CD14-positive monocyte (primary cell): ENCODE results near the gene CALY. TPM values are rescaled to one million over a fixed set of nuclear protein-coding genes. Genes with fewer than 3 reads are reported as not detected.

Experiments used
- DNase-seq, 3 donors: peaks; one replicate each; pipeline ENCODE4 v3.0.0-alpha.2; 2011 to 2022
- H2AFZ ChIP-seq: 2 replicates; pipeline ENCODE4 v1.6.0; 2012; ENCODE audit warnings: mild to moderate bottlenecking, low read depth, low read length, inconsistent platforms; ENCODE audit not compliant: insufficient read depth, poor library complexity, severe bottlenecking
- H3K27ac ChIP-seq, 2 donors: 1 replicate in 1 of 2; 2 replicates in 1 of 2; pipeline ENCODE4 v1.5.1; 2012 to 2013; ENCODE audit warnings: low read length in 2 of 2, control low read depth in 1 of 2, inconsistent platforms in 1 of 2, low read depth in 1 of 2, mild to moderate bottlenecking in 1 of 2
- H3K27me3 ChIP-seq, 2 donors: one replicate each; pipeline versions ENCODE4 v1.6.0 to v1.6.1; 2011 to 2013; ENCODE audit warnings: low read length in 2 of 2; ENCODE audit not compliant: control insufficient read depth in 2 of 2, insufficient read depth in 2 of 2
- H3K36me3 ChIP-seq, 2 donors: replicated peaks in 1 of 2; 1 replicate in 1 of 2; 2 replicates in 1 of 2; pipeline versions ENCODE4 v1.5.1 to v1.6.1; 2012 to 2013; ENCODE audit warnings: low read length in 2 of 2, control low read depth in 1 of 2, inconsistent platforms in 1 of 2, mild to moderate bottlenecking in 1 of 2; ENCODE audit not compliant: insufficient read depth in 2 of 2, control insufficient read depth in 1 of 2
- H3K4me1 ChIP-seq, 2 donors: 1 replicate in 1 of 2; 2 replicates in 1 of 2; pipeline versions ENCODE4 v1.5.1 to v1.6.1; 2012 to 2013; ENCODE audit warnings: low read length in 2 of 2, control low read depth in 1 of 2, inconsistent platforms in 1 of 2, mild to moderate bottlenecking in 1 of 2, moderate library complexity in 1 of 2; ENCODE audit not compliant: insufficient read depth in 2 of 2, control insufficient read depth in 1 of 2
- H3K4me2 ChIP-seq: replicated peaks from 2 replicates; pipeline ENCODE3; 2012; ENCODE audit warnings: low read length, moderate library complexity, mild to moderate bottlenecking; ENCODE audit not compliant: poor library complexity, severe bottlenecking; ENCODE audit errors: extremely low read depth
- H3K4me3 ChIP-seq, 3 experiments: fragments of 200-600 bp in 1 of 3; sonication (generic) in 1 of 3; replicated peaks in 1 of 3; 1 replicate in 2 of 3; 2 replicates in 1 of 3; pipeline ENCODE4 v1.5.1; 2011 to 2013; ENCODE audit warnings: low read length in 3 of 3, mild to moderate bottlenecking in 3 of 3, control low read depth in 2 of 3, low read depth in 2 of 3, inconsistent platforms in 1 of 3, moderate library complexity in 1 of 3
- H3K79me2 ChIP-seq: 2 replicates; pipeline ENCODE4 v1.6.0; 2012; ENCODE audit warnings: mild to moderate bottlenecking, control low read depth, inconsistent platforms, low read length, moderate library complexity; ENCODE audit not compliant: insufficient read depth
- H3K9ac ChIP-seq: 2 replicates; pipeline ENCODE4 v1.6.0; 2017; ENCODE audit warnings: low read length, mild to moderate bottlenecking; ENCODE audit not compliant: insufficient read depth, poor library complexity, severe bottlenecking
- H3K9me3 ChIP-seq, 2 donors: replicated peaks in 1 of 2; 1 replicate in 1 of 2; 2 replicates in 1 of 2; pipeline versions ENCODE4 v1.5.1 to v1.6.1; 2012 to 2013; ENCODE audit warnings: low read length in 2 of 2, control low read depth in 1 of 2; ENCODE audit not compliant: control insufficient read depth in 1 of 2, insufficient read depth in 1 of 2
- H4K20me1 ChIP-seq: 2 replicates; pipeline ENCODE4 v1.6.0; 2012; ENCODE audit warnings: mild to moderate bottlenecking, low read length, control low read depth, moderate library complexity; ENCODE audit not compliant: insufficient read depth
- H3K27ac Mint-ChIP-seq, 7 donors: one replicate each; pipeline ENCODE4 v1.8.0; 2020; ENCODE audit warnings: mild to moderate bottlenecking in 7 of 7, mixed read lengths in 7 of 7, moderate library complexity in 6 of 7, inconsistent platforms in 2 of 7
- H3K27me3 Mint-ChIP-seq, 3 donors: one replicate each; pipeline ENCODE4 v1.8.0; 2021 to 2022; ENCODE audit warnings: low read depth in 3 of 3, mild to moderate bottlenecking in 3 of 3, mixed read lengths in 3 of 3, moderate library complexity in 3 of 3, inconsistent platforms in 1 of 3
- H3K36me3 Mint-ChIP-seq, 2 donors: one replicate each; pipeline ENCODE4 v1.8.0; 2020; ENCODE audit warnings: mixed read lengths in 2 of 2, inconsistent platforms in 1 of 2, mild to moderate bottlenecking in 1 of 2
- H3K4me1 Mint-ChIP-seq: one replicate; pipeline ENCODE4 v1.8.0; 2020; ENCODE audit warnings: mild to moderate bottlenecking, mixed read lengths
- H3K4me3 Mint-ChIP-seq, 2 donors: one replicate each; pipeline ENCODE4 v1.8.0; 2020; ENCODE audit warnings: mild to moderate bottlenecking in 2 of 2, mixed read lengths in 2 of 2, moderate library complexity in 1 of 2
- H3K9me3 Mint-ChIP-seq, 7 donors: one replicate each; pipeline ENCODE4 v1.8.0; 2020 to 2022; ENCODE audit warnings: mixed read lengths in 7 of 7, mild to moderate bottlenecking in 6 of 7, moderate library complexity in 6 of 7, inconsistent platforms in 2 of 7
- WGBS: methylation state at CpG from one replicate; pipeline ENCODE4 v1.1.5; 2013; ENCODE audit warnings: missing lambda C conversion rate; ENCODE audit not compliant: insufficient coverage; 5-methylcytosine and 5-hydroxymethylcytosine counted together
- intact Hi-C, 2 donors: fragments of 100-400 bp; cut with micrococcal nuclease; formaldehyde crosslinking; loops; one replicate each; pipeline versions ENCODE4 v1.15.0 to v1.15.1; 2023
- polyA plus RNA-seq, 3 donors: library from polyadenylated mRNA; depleted of rRNA in 1 of 3; unstranded in 2 of 3; stranded (reverse) in 1 of 3; fragments of 300-500 nt in 2 of 3; fragments of >200 nt in 1 of 3; fragmentation: Illumina TruSeq in 2 of 3; gene quantifications; 1 replicate in 2 of 3; 2 replicates in 1 of 3; pipeline ENCODE4 v1.2.3, GENCODE V29; 2012 to 2021
- TF ChIP-seq, protein P1 (sequence below): fragments of 200-600 bp; IDR thresholded peaks from one replicate; pipeline ENCODE4 v1.8.0; 2022; ENCODE audit warnings: antibody characterized with exemption, mild to moderate bottlenecking

CALY gene
- polyA plus RNA-seq, 3 donors = not detected

DNA sequence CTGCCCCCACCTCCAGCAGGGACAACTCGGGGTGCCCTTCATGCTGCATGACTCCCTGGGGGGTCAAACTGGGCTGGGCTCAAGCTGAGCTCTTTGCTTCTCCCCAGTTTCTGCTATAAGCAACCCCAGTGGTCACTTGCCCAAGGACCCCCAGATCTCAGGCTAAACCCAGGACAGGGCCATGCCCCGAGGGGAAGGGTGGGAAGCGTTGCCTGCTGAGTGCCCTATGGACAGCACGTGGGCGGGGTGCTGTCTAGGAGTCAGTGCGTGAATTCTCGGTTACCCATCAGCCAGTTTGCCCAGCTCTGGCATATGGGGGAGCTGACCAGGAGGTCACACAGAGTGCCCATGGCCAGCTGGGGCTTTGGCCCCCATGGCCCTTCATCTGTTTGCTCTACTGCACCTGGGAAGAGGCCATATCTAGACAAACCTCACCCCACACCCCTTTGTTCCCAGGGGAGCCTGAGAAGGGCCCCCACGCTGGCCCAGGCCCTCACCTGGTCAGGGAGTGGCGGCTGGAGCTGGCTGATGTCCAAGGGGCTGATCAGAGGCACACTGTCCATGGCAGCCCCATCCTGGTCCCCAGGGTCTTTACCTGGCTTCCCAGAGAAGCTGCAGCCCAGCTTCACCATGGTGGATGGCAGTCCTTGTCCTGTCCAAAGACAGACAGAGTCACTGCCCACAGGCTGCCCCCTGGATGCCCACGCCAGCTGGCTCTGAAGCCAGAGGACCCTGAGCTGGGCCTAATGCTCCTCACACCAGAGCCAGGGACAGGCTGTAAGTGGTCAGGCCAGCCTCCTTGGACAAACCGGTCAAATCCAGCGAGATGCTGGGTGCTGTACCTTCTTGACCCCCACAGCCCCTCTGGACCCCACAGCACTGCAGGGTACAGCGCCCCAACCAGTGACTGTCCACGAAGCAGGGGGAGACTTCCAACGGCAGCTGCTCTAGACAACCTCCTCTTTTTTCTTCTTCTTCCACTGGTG is 8.0 kb downstream of the CALY start:
- no peak overlapping the region for H3K9ac ChIP-seq
- TF ChIP-seq, protein P1, sequence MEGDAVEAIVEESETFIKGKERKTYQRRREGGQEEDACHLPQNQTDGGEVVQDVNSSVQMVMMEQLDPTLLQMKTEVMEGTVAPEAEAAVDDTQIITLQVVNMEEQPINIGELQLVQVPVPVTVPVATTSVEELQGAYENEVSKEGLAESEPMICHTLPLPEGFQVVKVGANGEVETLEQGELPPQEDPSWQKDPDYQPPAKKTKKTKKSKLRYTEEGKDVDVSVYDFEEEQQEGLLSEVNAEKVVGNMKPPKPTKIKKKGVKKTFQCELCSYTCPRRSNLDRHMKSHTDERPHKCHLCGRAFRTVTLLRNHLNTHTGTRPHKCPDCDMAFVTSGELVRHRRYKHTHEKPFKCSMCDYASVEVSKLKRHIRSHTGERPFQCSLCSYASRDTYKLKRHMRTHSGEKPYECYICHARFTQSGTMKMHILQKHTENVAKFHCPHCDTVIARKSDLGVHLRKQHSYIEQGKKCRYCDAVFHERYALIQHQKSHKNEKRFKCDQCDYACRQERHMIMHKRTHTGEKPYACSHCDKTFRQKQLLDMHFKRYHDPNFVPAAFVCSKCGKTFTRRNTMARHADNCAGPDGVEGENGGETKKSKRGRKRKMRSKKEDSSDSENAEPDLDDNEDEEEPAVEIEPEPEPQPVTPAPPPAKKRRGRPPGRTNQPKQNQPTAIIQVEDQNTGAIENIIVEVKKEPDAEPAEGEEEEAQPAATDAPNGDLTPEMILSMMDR = no peak
- Mint-ChIP-seq H3K4me3 (peak overlapping the region in 1 of 2 donors; percentile 78), H3K4me1 (peaks cover 2% of the 10 kb centered on the region), H3K27me3 (peaks cover 74 to 93% (median 80%) of the 10 kb centered on the region in 3 donors), H3K9me3 (peaks cover 0 to 24% (median 4%) of the 10 kb centered on the region in 7 donors), H3K27ac (no peak overlapping the region), H3K36me3 (no peaks in the 10 kb centered on the region)
- H3K4me3 ChIP-seq = no peak overlapping the region
- H2AFZ ChIP-seq = no peak overlapping the region
- intact Hi-C loops = loop anchor here (5.0 to 10.0 kb wide), 4 partner anchors 184 to 364 kb away; partner anchors contain the start of gene CYP2E1 (in 1 of the 2)
- no peak overlapping the region for H3K4me2 ChIP-seq
- H3K27ac ChIP-seq = no peak overlapping the region
- H3K27me3 ChIP-seq = peaks cover 27 to 77% of the 10 kb centered on the region in 2 donors
- H3K4me1 ChIP-seq = peaks cover 4 to 15% of the 10 kb centered on the region in 2 donors
- H3K36me3 ChIP-seq = no peaks in the 10 kb centered on the region
- no peaks in the 10 kb centered on the region for H3K79me2 ChIP-seq
- DNase-seq = no peak
- H3K9me3 ChIP-seq = peaks cover 0 to 20% of the 10 kb centered on the region in 2 donors
- H4K20me1 ChIP-seq = no peaks in the 10 kb centered on the region
- WGBS = 86% methylated on average over 14 of the region's 15 CpGs

DNA sequence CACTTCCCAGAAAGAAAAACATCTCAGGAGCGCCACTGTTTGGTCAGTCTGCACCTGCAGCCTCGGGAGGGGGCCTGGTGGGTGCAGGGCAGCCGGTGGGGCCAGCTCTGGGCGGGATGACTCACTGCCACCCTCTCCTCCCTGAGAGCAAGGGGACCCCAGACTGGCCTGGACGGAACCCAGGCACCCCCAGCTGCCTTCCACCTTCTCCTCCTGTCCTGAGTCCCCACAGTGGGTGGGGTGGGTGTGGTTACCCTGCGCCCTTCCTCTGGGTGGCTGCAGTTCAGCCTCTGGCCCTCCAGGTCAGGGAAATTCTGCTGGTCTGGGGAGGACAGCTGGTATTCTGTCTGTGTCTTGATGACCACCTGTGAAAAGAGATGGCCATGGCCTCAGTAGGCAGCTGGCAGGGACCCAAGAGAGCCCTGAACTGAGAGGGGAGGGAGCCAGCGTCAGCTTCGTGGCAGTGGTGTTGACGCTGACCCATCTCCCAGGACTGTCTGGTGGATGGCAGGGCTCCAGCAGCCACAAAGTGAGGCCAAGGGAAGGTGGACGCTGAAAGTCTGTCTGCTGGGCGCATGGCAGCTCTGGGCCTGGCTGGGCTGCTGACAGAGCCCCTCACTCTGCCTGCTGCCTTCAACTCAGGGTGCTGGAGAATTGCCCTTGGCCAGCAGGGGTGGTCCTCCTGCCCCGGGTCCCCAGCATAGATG is 8.9 kb downstream of the CALY start:
- Mint-ChIP-seq H3K4me1 (peaks cover 2% of the 10 kb centered on the region), H3K36me3 (no peaks in the 10 kb centered on the region), H3K27ac (no peak overlapping the region), H3K27me3 (peaks cover 69 to 90% (median 78%) of the 10 kb centered on the region in 3 donors), H3K9me3 (peaks cover 0 to 21% (median 3%) of the 10 kb centered on the region in 7 donors), H3K4me3 (peak overlapping the region in 1 of 2 donors; percentile 71)
- H2AFZ ChIP-seq = no peak overlapping the region
- H3K27me3 ChIP-seq = peaks cover 27 to 74% of the 10 kb centered on the region in 2 donors
- no peak overlapping the region for H3K4me2 ChIP-seq
- intact Hi-C loops = loop anchor here (5.0 to 10.0 kb wide), 4 partner anchors 183 to 363 kb away; partner anchors contain the start of gene CYP2E1 (in 1 of the 2)
- H3K27ac ChIP-seq = no peak overlapping the region
- H4K20me1 ChIP-seq = no peaks in the 10 kb centered on the region
- DNase-seq = no peak
- H3K36me3 ChIP-seq = no peaks in the 10 kb centered on the region
- H3K9me3 ChIP-seq = peaks cover 0 to 20% of the 10 kb centered on the region in 2 donors
- H3K9ac ChIP-seq = no peak overlapping the region
- 74% methylated on average over 8 of the region's 12 CpGs for WGBS
- peaks cover 4 to 15% of the 10 kb centered on the region in 2 donors for H3K4me1 ChIP-seq
- no peaks in the 10 kb centered on the region for H3K79me2 ChIP-seq
- TF ChIP-seq, protein P1 = no peak
- H3K4me3 ChIP-seq = no peak overlapping the region
